MG63 (cell line): ENCODE data around the gene ARID1B. TPM values are rescaled to one million over a fixed set of nuclear protein-coding genes. Genes with fewer than 3 reads are reported as not detected.

Source experiments
- DNase-seq: peaks from one replicate; pipeline ENCODE4 v3.0.0-alpha.2; 2020
- H3K27me3 ChIP-seq: fragments of 250-450 bp; sonication (Bioruptor Pico); 2 replicates; pipeline ENCODE4 v1.5.1; 2020; ENCODE audit warnings: mild to moderate bottlenecking, moderate library complexity
- H3K36me3 ChIP-seq: fragments of 250-450 bp; sonication (Bioruptor Pico); 2 replicates; pipeline ENCODE4 v1.5.1; 2020; ENCODE audit warnings: mild to moderate bottlenecking, moderate library complexity
- H3K4me3 ChIP-seq: fragments of 250-450 bp; sonication (Bioruptor Pico); 2 replicates; pipeline ENCODE4 v1.5.1; 2020; ENCODE audit warnings: mild to moderate bottlenecking, moderate library complexity
- H3K9me3 ChIP-seq: fragments of 250-450 bp; sonication (Bioruptor Pico); 2 replicates; pipeline ENCODE4 v1.5.1; 2020; ENCODE audit warnings: mild to moderate bottlenecking, moderate library complexity
- total RNA-seq: library from RNA; depleted of rRNA; stranded (reverse); fragments of >200 nt; shearing (Covaris generic); gene quantifications from 2 replicates; pipeline ENCODE4 v1.2.3, GENCODE V29; 2014; ENCODE audit warnings: low replicate concordance

Gene ARID1B
- total RNA-seq, 1 experiment from 2014 or later, result 9.9 TPM

DNA sequence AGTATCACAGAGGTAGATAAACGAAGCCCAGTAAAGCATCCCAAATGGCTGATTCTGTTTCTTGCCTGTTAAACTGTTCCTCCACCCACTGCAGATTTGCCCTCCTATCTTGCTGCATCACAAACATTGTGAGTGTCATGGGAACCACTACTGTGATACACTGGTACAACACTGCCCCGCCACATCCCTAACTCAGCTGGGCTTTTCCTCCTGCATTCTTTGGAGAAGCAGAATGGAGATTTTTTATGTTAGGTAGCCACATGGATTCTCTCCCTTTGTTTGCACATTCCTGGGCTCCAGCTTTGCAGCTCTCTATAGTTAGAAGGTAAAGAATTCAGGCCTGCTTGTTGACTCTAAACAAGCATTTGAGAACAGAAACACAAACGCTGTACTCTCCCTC is 312.1 kb downstream of the ARID1B start:
- no peak for DNase-seq
- Histone ChIP-seq H3K27me3 (no peaks in the 10 kb centered on the region), H3K9me3 (no peaks in the 10 kb centered on the region), H3K4me3 (no peak overlapping the region), H3K36me3 (peaks cover 12% of the 10 kb centered on the region)

GRCh38 chr6:157089851-157090250 is 312.7 kb downstream of the ARID1B start:
- Histone ChIP-seq H3K9me3 (no peaks in the 10 kb centered on the region), H3K36me3 (peaks cover 10% of the 10 kb centered on the region), H3K4me3 (no peak overlapping the region), H3K27me3 (no peaks in the 10 kb centered on the region)
- DNase-seq, result no peak

GRCh38 chr6:157090736-157091135 is 313.6 kb downstream of the ARID1B start:
- H3K4me3 ChIP-seq, result no peak overlapping the region
- DNase-seq, result no peak
- no peaks in the 10 kb centered on the region for H3K27me3 ChIP-seq
- H3K36me3 ChIP-seq, result 0 out of 2 replicates have a peak, but pooled peaks cover 7% of the 10 kb centered on the region
- H3K9me3 ChIP-seq, result no peaks in the 10 kb centered on the region

- no peaks in the 10 kb centered on the region for H3K9me3 ChIP-seq
- no peak overlapping the region for H3K4me3 ChIP-seq
- no peak for DNase-seq
- no peaks in the 10 kb centered on the region for H3K27me3 ChIP-seq
- 0 out of 2 replicates have a peak, but pooled peaks cover 4% of the 10 kb centered on the region for H3K36me3 ChIP-seq
Observed at GRCh38 chr6:157091243-157091642, 314.1 kb downstream of the ARID1B start.

DNA sequence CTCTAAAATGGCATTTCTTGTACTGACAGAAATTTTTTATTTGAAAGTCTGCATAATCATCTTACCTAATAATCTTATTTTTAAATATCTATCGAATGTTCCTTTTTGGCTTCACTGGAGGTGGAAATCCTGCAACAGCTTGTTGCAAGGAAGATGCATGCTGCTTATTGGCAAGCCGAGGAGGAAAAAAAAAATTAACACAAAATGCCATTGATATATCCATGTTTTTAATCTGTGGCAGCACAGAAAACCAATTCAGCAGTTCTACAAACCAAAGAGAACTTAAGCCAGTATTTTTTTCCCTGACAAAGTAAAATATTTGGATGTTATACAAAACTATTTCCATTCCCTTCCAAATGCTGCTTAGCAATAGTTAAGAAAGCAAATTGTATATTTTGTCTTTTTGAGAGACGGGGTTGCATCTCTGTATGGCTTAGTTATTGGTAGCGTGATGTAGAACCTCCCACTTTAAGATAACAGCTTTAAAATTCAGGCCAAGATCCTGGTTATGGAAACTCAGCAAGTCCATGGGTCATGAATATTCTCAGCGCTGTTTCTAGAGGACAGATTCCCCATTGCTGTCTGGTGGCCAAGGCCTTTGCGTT is 314.8 kb downstream of the ARID1B start:
- H3K9me3 ChIP-seq, result no peaks in the 10 kb centered on the region
- no peak overlapping the region for H3K4me3 ChIP-seq
- H3K27me3 ChIP-seq, result no peaks in the 10 kb centered on the region
- H3K36me3 ChIP-seq, result 0 out of 2 replicates have a peak, but pooled peaks cover 4% of the 10 kb centered on the region
- DNase-seq, result no peak

GRCh38 chr6:157092736-157093135 is 315.6 kb downstream of the ARID1B start:
- no peaks in the 10 kb centered on the region for H3K9me3 ChIP-seq
- no peak for DNase-seq
- 0 out of 2 replicates have a peak, but pooled peaks cover 4% of the 10 kb centered on the region for H3K36me3 ChIP-seq

DNA sequence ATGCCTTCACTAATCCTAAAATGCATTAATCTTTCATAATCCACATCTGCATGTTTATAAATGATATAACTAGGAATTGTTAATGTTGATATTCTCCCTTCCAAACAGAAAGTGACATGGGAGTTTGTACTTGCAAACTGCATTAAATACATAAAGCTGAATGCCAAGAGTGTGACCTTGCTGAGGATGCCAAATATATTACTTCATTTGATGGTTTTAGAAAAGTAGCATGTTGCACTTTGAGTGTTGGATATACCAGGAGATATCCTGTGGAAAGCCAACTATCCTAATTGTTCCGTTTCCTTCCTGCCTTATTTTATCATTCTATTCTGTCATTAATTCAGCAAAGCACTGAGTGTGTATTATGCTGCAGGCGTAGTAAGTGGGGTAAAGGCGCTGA is 316.4 kb downstream of the ARID1B start:
- H3K9me3 ChIP-seq, result no peaks in the 10 kb centered on the region
- no peak overlapping the region for H3K4me3 ChIP-seq
- no peaks in the 10 kb centered on the region for H3K27me3 ChIP-seq
- H3K36me3 ChIP-seq, result 0 out of 2 replicates have a peak, but pooled peaks cover 4% of the 10 kb centered on the region
- DNase-seq, result no peak

More at GRCh38 chr6:157092736-157093135, 315.6 kb downstream of the ARID1B start:
- no peaks in the 10 kb centered on the region for H3K27me3 ChIP-seq
- no peak overlapping the region for H3K4me3 ChIP-seq

GRCh38 chr6:157094038-157094437 is 316.9 kb downstream of the ARID1B start:
- Histone ChIP-seq H3K27me3 (no peaks in the 10 kb centered on the region), H3K9me3 (no peaks in the 10 kb centered on the region), H3K36me3 (0 out of 2 replicates have a peak, but pooled peaks cover 4% of the 10 kb centered on the region), H3K4me3 (no peak overlapping the region)
- DNase-seq, result no peak

GRCh38 chr6:157095084-157095483 is 317.9 kb downstream of the ARID1B start:
- Histone ChIP-seq H3K4me3 (no peak overlapping the region), H3K27me3 (no peaks in the 10 kb centered on the region), H3K9me3 (no peaks in the 10 kb centered on the region), H3K36me3 (0 out of 2 replicates have a peak, but pooled peaks cover 4% of the 10 kb centered on the region)
- DNase-seq, result no peak

- Histone ChIP-seq H3K27me3 (no peaks in the 10 kb centered on the region), H3K4me3 (no peak overlapping the region), H3K9me3 (no peaks in the 10 kb centered on the region), H3K36me3 (0 out of 2 replicates have a peak, but pooled peaks cover 4% of the 10 kb centered on the region)
- DNase-seq, result no peak
Observed at GRCh38 chr6:157095569-157095968, 318.4 kb downstream of the ARID1B start.

DNA sequence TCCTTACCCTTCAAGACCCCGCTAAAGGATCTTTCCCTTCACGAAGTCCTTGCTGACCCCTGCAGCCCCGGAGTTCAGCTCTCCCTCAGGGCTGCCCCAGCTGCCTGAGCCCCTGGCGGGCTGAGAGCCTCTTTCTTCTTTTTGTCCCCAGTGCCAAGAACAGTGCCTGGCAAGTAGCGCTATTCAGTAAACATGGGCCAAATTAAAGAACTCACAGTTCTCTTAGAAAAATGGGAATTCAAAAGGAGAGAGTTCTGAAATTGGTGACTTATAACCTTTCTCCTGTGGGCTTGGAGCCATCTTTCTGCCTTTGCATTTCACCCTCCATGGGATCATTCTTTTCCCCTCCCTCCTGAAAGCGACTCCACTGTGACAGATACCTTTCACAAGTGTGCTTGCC is 318.9 kb downstream of the ARID1B start:
- Histone ChIP-seq H3K36me3 (0 out of 2 replicates have a peak, but pooled peaks cover 4% of the 10 kb centered on the region), H3K4me3 (no peak overlapping the region), H3K9me3 (no peaks in the 10 kb centered on the region), H3K27me3 (no peaks in the 10 kb centered on the region)
- DNase-seq, result no peak

DNA sequence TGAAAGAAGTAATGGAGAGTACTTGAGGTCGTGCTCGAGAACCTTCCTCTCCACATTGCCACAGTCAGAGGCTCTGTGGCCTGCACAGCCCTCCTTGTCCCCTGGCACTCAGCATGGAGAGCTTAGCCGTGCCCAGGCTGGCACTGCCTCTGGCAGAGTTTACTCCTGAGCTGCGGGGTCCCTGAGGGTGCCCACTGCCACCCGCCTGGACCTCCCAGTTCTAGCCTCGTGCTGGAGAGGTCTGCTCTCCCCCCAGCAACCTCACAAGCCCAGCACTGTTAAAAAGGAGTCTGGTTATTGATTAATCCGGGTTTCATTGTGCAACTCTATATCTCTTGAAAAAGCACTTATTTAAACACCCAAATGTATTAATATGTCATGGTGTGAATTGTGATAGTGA is 319.3 kb downstream of the ARID1B start:
- no peak overlapping the region for H3K4me3 ChIP-seq
- H3K27me3 ChIP-seq, result no peaks in the 10 kb centered on the region
- H3K9me3 ChIP-seq, result no peaks in the 10 kb centered on the region
- DNase-seq, result no peak
- 0 out of 2 replicates have a peak, but pooled peaks cover 4% of the 10 kb centered on the region for H3K36me3 ChIP-seq

- H3K4me3 ChIP-seq, result no peak overlapping the region
Observed at GRCh38 chr6:157097255-157097955, 320.2 kb downstream of the ARID1B start.

GRCh38 chr6:157098999-157099398 is 321.8 kb downstream of the ARID1B start:
- no peak overlapping the region for H3K4me3 ChIP-seq
- H3K9me3 ChIP-seq, result no peaks in the 10 kb centered on the region
- no peak for DNase-seq
- no peaks in the 10 kb centered on the region for H3K27me3 ChIP-seq
- H3K36me3 ChIP-seq, result no peaks in the 10 kb centered on the region

More at GRCh38 chr6:157097255-157097955, 320.2 kb downstream of the ARID1B start:
- Histone ChIP-seq H3K9me3 (no peaks in the 10 kb centered on the region), H3K27me3 (no peaks in the 10 kb centered on the region), H3K36me3 (0 out of 2 replicates have a peak, but pooled peaks cover 2% of the 10 kb centered on the region)
- no peak for DNase-seq

DNA sequence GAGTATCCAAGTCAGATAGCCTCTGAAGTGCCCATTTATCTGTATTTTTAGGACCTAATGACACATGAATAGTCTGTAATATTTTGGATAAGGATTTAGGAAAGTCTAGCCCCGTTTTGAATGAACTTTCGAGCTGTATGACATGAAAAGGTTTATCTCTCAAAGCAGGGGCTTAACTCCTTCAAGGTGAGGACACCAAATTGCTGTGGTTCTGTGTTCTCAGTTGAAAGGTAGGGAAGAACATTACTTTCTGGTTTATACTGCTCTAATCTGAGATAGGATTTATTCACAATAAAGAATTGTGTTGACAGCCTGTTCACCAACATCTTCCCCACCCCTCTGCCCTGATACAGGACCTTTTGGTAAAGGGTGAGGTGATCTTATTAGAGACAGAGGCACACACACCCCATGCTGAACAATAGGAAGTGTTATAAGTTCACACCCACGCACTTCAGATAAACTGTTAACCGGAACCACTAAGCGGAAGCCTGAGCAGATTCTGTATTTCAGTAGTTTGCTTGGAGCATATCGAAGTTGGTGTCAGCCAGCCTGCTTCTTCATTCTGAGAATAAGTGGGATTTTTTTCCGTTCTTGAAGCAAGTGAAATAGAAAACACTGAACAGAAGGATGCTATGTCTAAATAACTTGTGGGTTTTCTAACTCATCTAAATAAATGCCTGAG is 322.9 kb downstream of the ARID1B start:
- no peaks in the 10 kb centered on the region for H3K27me3 ChIP-seq
- H3K9me3 ChIP-seq, result no peaks in the 10 kb centered on the region
- DNase-seq, result no peak
- H3K36me3 ChIP-seq, result no peaks in the 10 kb centered on the region
- no peak overlapping the region for H3K4me3 ChIP-seq

GRCh38 chr6:157101166-157101565 is 324.0 kb downstream of the ARID1B start:
- H3K9me3 ChIP-seq, result no peaks in the 10 kb centered on the region
- no peak for DNase-seq
- H3K27me3 ChIP-seq, result no peaks in the 10 kb centered on the region
- no peaks in the 10 kb centered on the region for H3K36me3 ChIP-seq
- H3K4me3 ChIP-seq, result no peak overlapping the region

DNA sequence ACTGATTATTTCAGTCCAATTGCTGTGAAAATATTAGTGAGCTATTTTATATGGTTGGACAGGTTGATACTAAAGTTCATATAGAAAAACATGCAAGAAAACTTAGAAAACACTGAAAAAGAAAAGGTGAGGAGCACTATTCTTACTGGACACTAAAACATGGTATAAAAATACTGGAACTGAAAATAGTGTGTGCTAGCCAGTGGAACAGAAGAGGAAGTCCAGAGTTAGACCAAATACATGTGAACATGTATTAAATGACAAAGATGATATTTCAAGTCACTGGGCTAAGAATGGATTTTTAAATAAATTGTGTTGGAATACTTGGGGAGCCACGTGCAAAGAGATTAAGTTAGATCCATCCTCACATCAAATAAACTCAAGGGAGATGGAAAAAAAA is 327.6 kb downstream of the ARID1B start:
- Histone ChIP-seq H3K4me3 (no peak overlapping the region), H3K36me3 (no peaks in the 10 kb centered on the region), H3K27me3 (no peaks in the 10 kb centered on the region), H3K9me3 (no peaks in the 10 kb centered on the region)
- no peak for DNase-seq
